ENCODE measurements around the gene STK10. TPM values are rescaled to one million over a fixed set of nuclear protein-coding genes. Genes with fewer than 3 reads are reported as not detected.

STK10 gene
- polyA plus RNA-seq, 3 donors = 21.5 to 180 (median 47.4) TPM

- H3K4me1 ChIP-seq (ENCODE audit: control insufficient read depth in 1 of 2, insufficient read depth in 2 of 2, low read length in 2 of 2) = peaks cover 70 to 83% of the 10 kb centered on the region in 2 donors
- peak overlapping the region; percentile 95 to 98 (median 96) for H3K27ac Mint-ChIP-seq
- H2AFZ ChIP-seq (ENCODE audit: insufficient read depth, low read depth, low read length, poor library complexity, severe bottlenecking) = no peak overlapping the region
- no peaks in the 10 kb centered on the region for H3K27me3 Mint-ChIP-seq (ENCODE audit: low read depth in 3 of 3)
- H3K4me1 Mint-ChIP-seq = peaks cover 73% of the 10 kb centered on the region
- WGBS (ENCODE audit: insufficient coverage) = 18% methylated on average over 11 of the region's 14 CpGs
- H3K4me3 Mint-ChIP-seq = no peak overlapping the region
- H4K20me1 ChIP-seq (ENCODE audit: insufficient read depth, low read length) = peaks cover 27% of the 10 kb centered on the region
- H3K4me3 ChIP-seq (replicated peaks in 1 of 3; ENCODE audit: low read depth in 2 of 3, low read length in 3 of 3) = peak overlapping the region in 1 of 3 experiments; percentile 41
- TF ChIP-seq CTCF (IDR thresholded peaks at IDR 0.05) = no peak
- peaks cover 30 to 44% of the 10 kb centered on the region in 2 donors for H3K36me3 ChIP-seq (replicated peaks in 1 of 2; ENCODE audit: control insufficient read depth in 1 of 2, insufficient read depth in 2 of 2, low read length in 2 of 2)
- no peaks in the 10 kb centered on the region for H3K9me3 ChIP-seq (replicated peaks in 1 of 2; ENCODE audit: control insufficient read depth in 1 of 2, insufficient read depth in 1 of 2, low read length in 2 of 2)
- H3K79me2 ChIP-seq (ENCODE audit: insufficient read depth, low read length) = peaks cover 71% of the 10 kb centered on the region
- H3K9ac ChIP-seq (ENCODE audit: insufficient read depth, low read length, poor library complexity, severe bottlenecking) = peak overlapping the region; percentile 66
- peaks cover 0 to 5% (median 1%) of the 10 kb centered on the region in 7 donors for H3K9me3 Mint-ChIP-seq
- intact Hi-C loops (cut with micrococcal nuclease) = no loop called here
- peak in 2 of 3 donors; percentile 35 to 61 for DNase-seq
- H3K27me3 ChIP-seq (ENCODE audit: control insufficient read depth in 2 of 2, insufficient read depth in 2 of 2, low read length in 2 of 2) = no peaks in the 10 kb centered on the region
- peak overlapping the region; percentile 90 to 95 for H3K27ac ChIP-seq (ENCODE audit: low read depth in 1 of 2, low read length in 2 of 2)
- H3K4me2 ChIP-seq (replicated peaks; ENCODE audit: extremely low read depth, low read length, poor library complexity, severe bottlenecking) = peak overlapping the region; percentile 59
- peaks cover 62 to 69% of the 10 kb centered on the region in 2 donors for H3K36me3 Mint-ChIP-seq
Observed at GRCh38 chr5:172110260-172110815, 77.7 kb downstream of the STK10 start.

DNA sequence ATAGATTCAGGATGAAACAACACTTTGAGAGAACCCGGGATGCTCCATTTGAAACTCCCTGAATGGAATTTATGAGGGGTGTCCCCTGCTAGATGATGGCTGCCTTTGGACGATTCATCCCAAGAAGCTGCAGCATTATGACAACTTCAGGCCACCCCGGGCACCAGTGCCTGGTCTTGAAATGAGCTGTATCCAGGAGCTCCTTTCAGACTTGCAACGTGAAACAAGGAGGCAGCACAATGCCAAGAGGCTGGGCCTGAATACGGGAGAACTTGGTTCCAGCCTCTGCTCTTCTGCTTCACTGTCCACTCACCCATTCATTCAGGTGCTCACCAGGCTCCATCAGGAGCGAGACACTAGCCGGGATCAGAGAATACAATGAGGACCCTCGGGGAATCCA, 78.3 kb downstream of the STK10 start:
- Histone ChIP-seq H3K4me2 (replicated peaks; ENCODE audit: extremely low read depth, low read length, poor library complexity, severe bottlenecking) (no peak overlapping the region), H3K9ac (ENCODE audit: insufficient read depth, low read length, poor library complexity, severe bottlenecking) (no peak overlapping the region), H4K20me1 (ENCODE audit: insufficient read depth, low read length) (peaks cover 33% of the 10 kb centered on the region), H3K4me1 (ENCODE audit: control insufficient read depth in 1 of 2, insufficient read depth in 2 of 2, low read length in 2 of 2) (peaks cover 64 to 77% of the 10 kb centered on the region in 2 donors), H3K9me3 (replicated peaks in 1 of 2; ENCODE audit: control insufficient read depth in 1 of 2, insufficient read depth in 1 of 2, low read length in 2 of 2) (no peaks in the 10 kb centered on the region), H3K79me2 (ENCODE audit: insufficient read depth, low read length) (peaks cover 77% of the 10 kb centered on the region), H3K36me3 (replicated peaks in 1 of 2; ENCODE audit: control insufficient read depth in 1 of 2, insufficient read depth in 2 of 2, low read length in 2 of 2) (peaks cover 34 to 49% of the 10 kb centered on the region in 2 donors), H3K27ac (ENCODE audit: low read depth in 1 of 2, low read length in 2 of 2) (peak overlapping the region; percentile 90 to 95), H3K4me3 (replicated peaks in 1 of 3; ENCODE audit: low read depth in 2 of 3, low read length in 3 of 3) (no peak overlapping the region), H2AFZ (ENCODE audit: insufficient read depth, low read depth, low read length, poor library complexity, severe bottlenecking) (no peak overlapping the region), H3K27me3 (ENCODE audit: control insufficient read depth in 2 of 2, insufficient read depth in 2 of 2, low read length in 2 of 2) (no peaks in the 10 kb centered on the region)
- 88% methylated on average over 4 of the region's 8 CpGs for WGBS (ENCODE audit: insufficient coverage)
- H3K27me3 Mint-ChIP-seq (ENCODE audit: low read depth in 3 of 3) = no peaks in the 10 kb centered on the region
- H3K4me3 Mint-ChIP-seq = no peak overlapping the region
- intact Hi-C loops (cut with micrococcal nuclease) = loop anchor here (5.0 to 10.0 kb wide), 4 partner anchors 33 to 175 kb away; partner anchors contain the start of genes FBXW11 (in 1 of the 2), STK10 (in 1 of the 2) and UBTD2 (in 1 of the 2)
- no peak for TF ChIP-seq CTCF (IDR thresholded peaks at IDR 0.05)
- H3K27ac Mint-ChIP-seq = peak overlapping the region; percentile 95 to 98 (median 96)
- H3K9me3 Mint-ChIP-seq = peaks cover 0 to 3% (median 1%) of the 10 kb centered on the region in 7 donors
- H3K4me1 Mint-ChIP-seq = peaks cover 67% of the 10 kb centered on the region
- no peak for DNase-seq
- H3K36me3 Mint-ChIP-seq = peaks cover 64 to 73% of the 10 kb centered on the region in 2 donors
